Measurements from ENCODE around the gene MKLN1. TPM values are rescaled to one million over a fixed set of nuclear protein-coding genes. Genes with fewer than 3 reads are reported as not detected.

MKLN1 gene
- polyA plus RNA-seq, 1 of the 3 experiments (the other 2 are of a cell fraction): 11.0 TPM

GRCh38 chr7:131385039-131385605 lies 57.4 kb downstream of the MKLN1 start:
- ChIA-PET CTCF (no interaction called here), POLR2A (no interaction called here)
- TF ChIP-seq SIN3A (IDR thresholded peaks at IDR 0.05; ENCODE audit: borderline replicate concordance, low read depth, low read length): no peak
- TF ChIP-seq ZBTB33 (IDR thresholded peaks at IDR 0.05; ENCODE audit: borderline replicate concordance, low read depth): no peak
- no peak for TF ChIP-seq TEAD4 (IDR thresholded peaks at IDR 0.05; ENCODE audit: borderline replicate concordance, insufficient read depth)
- TF ChIP-seq ELF1 (IDR thresholded peaks at IDR 0.05): no peak
- TF ChIP-seq NRF1 (IDR thresholded peaks at IDR 0.05; ENCODE audit: low read depth, low read length): no peak
- no peak for TF ChIP-seq MEF2A (IDR thresholded peaks at IDR 0.05; ENCODE audit: borderline replicate concordance, low read depth)
- TF ChIP-seq EZH2phosphoT487 (IDR thresholded peaks at IDR 0.05; ENCODE audit: borderline replicate concordance, low read depth): no peak
- H2AFZ ChIP-seq (ENCODE audit: low read depth): no peak overlapping the region
- peaks cover 14% of the 10 kb centered on the region for H3F3A ChIP-seq (replicated peaks; ENCODE audit: insufficient read depth)
- H3K9me2 ChIP-seq: no peaks in the 10 kb centered on the region
- no peaks in the 10 kb centered on the region for H3K27me3 ChIP-seq (ENCODE audit: insufficient read depth)
- H3K4me1 ChIP-seq (ENCODE audit: control insufficient read depth in 1 of 2, insufficient read depth in 2 of 2, low read depth in 1 of 2, low read length in 1 of 2): peaks cover 11% of the 10 kb centered on the region in 2 experiments; a peak in 3 of 4 replicates
- H4K20me1 ChIP-seq (ENCODE audit: insufficient read depth): peaks cover 5% of the 10 kb centered on the region
- no peak overlapping the region for H3K9ac ChIP-seq
- H3K79me2 ChIP-seq (ENCODE audit: insufficient read depth): peaks cover 76% of the 10 kb centered on the region
- H3K27ac ChIP-seq (ENCODE audit: low read depth in 2 of 2, low read length in 1 of 2): no peak overlapping the region
- no peak overlapping the region for H3K4me2 ChIP-seq
- peaks cover 16 to 36% of the 10 kb centered on the region in 2 experiments for H3K36me3 ChIP-seq (replicated peaks in 1 of 2; ENCODE audit: control insufficient read depth in 1 of 2, insufficient read depth in 2 of 2, low read length in 1 of 2)
- H3K9me3 ChIP-seq: no peaks in the 10 kb centered on the region
- H3K4me3 ChIP-seq (ENCODE audit: low read depth in 2 of 2, low read length in 1 of 2): no peak overlapping the region
- DNase-seq: no peak
- WGBS (ENCODE audit: low lambda C conversion rate): 79% methylated on average over 8 of the region's 8 CpGs

GRCh38 chr7:131388126-131388525 lies 60.5 kb downstream of the MKLN1 start:
- H2AFZ ChIP-seq (ENCODE audit: low read depth): no peak overlapping the region
- TF ChIP-seq SIN3A (IDR thresholded peaks at IDR 0.05; ENCODE audit: borderline replicate concordance, low read depth, low read length): no peak
- no peak for TF ChIP-seq FOXJ3 (CRISPR knock-in tag; IDR thresholded peaks at IDR 0.05)
- no peak for TF ChIP-seq CHD2 (IDR thresholded peaks at IDR 0.05; ENCODE audit: low read length, partially characterized antibody)
- no peak for TF ChIP-seq MEF2A (IDR thresholded peaks at IDR 0.05; ENCODE audit: borderline replicate concordance, low read depth)
- no peak for TF ChIP-seq POLR2AphosphoS5 (IDR thresholded peaks at IDR 0.05; ENCODE audit: low read depth, low read length)
- no peak for TF ChIP-seq RCOR1 (IDR thresholded peaks at IDR 0.05; ENCODE audit: low read length)
- no peak for TF ChIP-seq MAX (IDR thresholded peaks at IDR 0.05; ENCODE audit: low read depth)
- ChIA-PET CTCF (interaction anchor here (0.6 to 1.2 kb wide), 2 partner anchors 8 to 317 kb away, joined by 3 to 5 read pairs; no protein-coding TSS in a partner anchor), POLR2A (no interaction called here)
- no peak for DNase-seq
- H3K9me2 ChIP-seq: no peaks in the 10 kb centered on the region
- H3F3A ChIP-seq (replicated peaks; ENCODE audit: insufficient read depth): peaks cover 8% of the 10 kb centered on the region
- WGBS (ENCODE audit: low lambda C conversion rate): 100% methylated on average over 1 of the region's 1 CpG
- no peak overlapping the region for H3K9ac ChIP-seq
- H4K20me1 ChIP-seq (ENCODE audit: insufficient read depth): peaks cover 5% of the 10 kb centered on the region
- no peaks in the 10 kb centered on the region for H3K27me3 ChIP-seq (ENCODE audit: insufficient read depth)
- no peak overlapping the region for H3K27ac ChIP-seq (ENCODE audit: low read depth in 2 of 2, low read length in 1 of 2)
- no peaks in the 10 kb centered on the region for H3K9me3 ChIP-seq
- H3K4me1 ChIP-seq (ENCODE audit: control insufficient read depth in 1 of 2, insufficient read depth in 2 of 2, low read depth in 1 of 2, low read length in 1 of 2): peaks cover 9 to 10% of the 10 kb centered on the region in 2 experiments; a peak in 3 of 4 replicates
- H3K4me2 ChIP-seq: no peak overlapping the region
- H3K36me3 ChIP-seq (replicated peaks in 1 of 2; ENCODE audit: control insufficient read depth in 1 of 2, insufficient read depth in 2 of 2, low read length in 1 of 2): peaks cover 19 to 40% of the 10 kb centered on the region in 2 experiments
- H3K4me3 ChIP-seq (ENCODE audit: low read depth in 2 of 2, low read length in 1 of 2): no peak overlapping the region
- H3K79me2 ChIP-seq (ENCODE audit: insufficient read depth): peaks cover 73% of the 10 kb centered on the region

Measured in SK-N-SH (cell line).